GM12801 (cell line): Measurements from ENCODE around the gene LAMA3.

Experiments
- CTCF ChIP-seq: IDR thresholded peaks from one replicate; pipeline ENCODE4 v1.5.1; 2011; ENCODE audit warnings: control low read depth; ENCODE audit not compliant: insufficient read length; ENCODE audit errors: extremely low read depth

Gene LAMA3

GRCh38 chr18:23776306-23776705 lies 87.1 kb downstream of the LAMA3 start:
- no peak for TF ChIP-seq CTCF

GRCh38 chr18:23778828-23779227 lies 89.6 kb downstream of the LAMA3 start:
- TF ChIP-seq CTCF, result no peak

- TF ChIP-seq CTCF, result no peak
Measured at GRCh38 chr18:23779696-23780303, 90.5 kb downstream of the LAMA3 start.

- TF ChIP-seq CTCF, result no peak
Measured at GRCh38 chr18:23784832-23785245, 95.6 kb downstream of the LAMA3 start.

- TF ChIP-seq CTCF, result no peak
Measured at GRCh38 chr18:23793051-23793450, 103.8 kb downstream of the LAMA3 start.

- TF ChIP-seq CTCF, result no peak
Measured at GRCh38 chr18:23793985-23794867, 105.0 kb downstream of the LAMA3 start.

GRCh38 chr18:23798249-23798648 lies 109.0 kb downstream of the LAMA3 start:
- no peak for TF ChIP-seq CTCF
